ENCODE results near the gene MTHFD1L. TPM values are rescaled to one million over a fixed set of nuclear protein-coding genes. Genes with fewer than 3 reads are reported as not detected.

The MTHFD1L gene
- polyA plus RNA-seq, 4 donors: 17.0 to 18.1 (median 17.4) TPM

- no peak for DNase-seq (ENCODE audit: low read depth in 4 of 4, low spot score in 2 of 4)
These were observed 478 bp upstream of the MTHFD1L start for GRCh38 chr6:150865043-150865405.

GRCh38 chr6:150866147-150866990 lies 867 bp downstream of the MTHFD1L start:
- DNase-seq (ENCODE audit: low read depth in 4 of 4, low spot score in 2 of 4): peak in 3 of 4 donors; percentile 70 to 82 (median 81)

- DNase-seq (ENCODE audit: low read depth in 4 of 4, low spot score in 2 of 4): no peak
These were observed 1.5 kb downstream of the MTHFD1L start for GRCh38 chr6:150866991-150867501.

GRCh38 chr6:150868759-150869158 lies 3.3 kb downstream of the MTHFD1L start:
- DNase-seq (ENCODE audit: low read depth in 4 of 4, low spot score in 2 of 4): no peak

GRCh38 chr6:150874179-150874578 lies 8.7 kb downstream of the MTHFD1L start:
- DNase-seq (ENCODE audit: low read depth in 4 of 4, low spot score in 2 of 4): no peak

GRCh38 chr6:150875841-150876240 lies 10.3 kb downstream of the MTHFD1L start:
- DNase-seq (ENCODE audit: low read depth in 4 of 4, low spot score in 2 of 4): no peak

GRCh38 chr6:150876598-150876997 lies 11.1 kb downstream of the MTHFD1L start:
- no peak for DNase-seq (ENCODE audit: low read depth in 4 of 4, low spot score in 2 of 4)

- no peak for DNase-seq (ENCODE audit: low read depth in 4 of 4, low spot score in 2 of 4)
These were observed 12.4 kb downstream of the MTHFD1L start for GRCh38 chr6:150877928-150878327.

GRCh38 chr6:150878347-150879213 lies 13.1 kb downstream of the MTHFD1L start:
- no peak for DNase-seq (ENCODE audit: low read depth in 4 of 4, low spot score in 2 of 4)

GRCh38 chr6:150880336-150880735 lies 14.8 kb downstream of the MTHFD1L start:
- no peak for DNase-seq (ENCODE audit: low read depth in 4 of 4, low spot score in 2 of 4)

GRCh38 chr6:150881911-150882481 lies 16.5 kb downstream of the MTHFD1L start:
- DNase-seq (ENCODE audit: low read depth in 4 of 4, low spot score in 2 of 4): no peak

- DNase-seq (ENCODE audit: low read depth in 4 of 4, low spot score in 2 of 4): no peak
These were observed 18.0 kb downstream of the MTHFD1L start for GRCh38 chr6:150883521-150883920.

- DNase-seq (ENCODE audit: low read depth in 4 of 4, low spot score in 2 of 4): no peak
These were observed 20.7 kb downstream of the MTHFD1L start for GRCh38 chr6:150886155-150886554.

GRCh38 chr6:150887978-150888563 lies 22.6 kb downstream of the MTHFD1L start:
- DNase-seq (ENCODE audit: low read depth in 4 of 4, low spot score in 2 of 4): no peak

- DNase-seq (ENCODE audit: low read depth in 4 of 4, low spot score in 2 of 4): no peak
These were observed 24.8 kb downstream of the MTHFD1L start for GRCh38 chr6:150890346-150890745.

- DNase-seq (ENCODE audit: low read depth in 4 of 4, low spot score in 2 of 4): peak; percentile 56 to 84 (median 68)
These were observed 26.5 kb downstream of the MTHFD1L start for GRCh38 chr6:150891888-150892485.

GRCh38 chr6:150894191-150894744 lies 28.8 kb downstream of the MTHFD1L start:
- DNase-seq (ENCODE audit: low read depth in 4 of 4, low spot score in 2 of 4): no peak

GRCh38 chr6:150894935-150895552 lies 29.5 kb downstream of the MTHFD1L start:
- DNase-seq (ENCODE audit: low read depth in 4 of 4, low spot score in 2 of 4): no peak

- no peak for DNase-seq (ENCODE audit: low read depth in 4 of 4, low spot score in 2 of 4)
These were observed 30.6 kb downstream of the MTHFD1L start for GRCh38 chr6:150895928-150896632.

Data from left renal cortex interstitium (tissue), 4 donors.